ENCODE data around the gene COX20. TPM values are rescaled to one million over a fixed set of nuclear protein-coding genes. Genes with fewer than 3 reads are reported as not detected.

Gene COX20
- total and polyA plus RNA-seq, 2 of the 13 experiments (the other 11 are each of a cell fraction or from before 2014, with no cell fraction given), result 34.4 to 95.8 TPM

DNA sequence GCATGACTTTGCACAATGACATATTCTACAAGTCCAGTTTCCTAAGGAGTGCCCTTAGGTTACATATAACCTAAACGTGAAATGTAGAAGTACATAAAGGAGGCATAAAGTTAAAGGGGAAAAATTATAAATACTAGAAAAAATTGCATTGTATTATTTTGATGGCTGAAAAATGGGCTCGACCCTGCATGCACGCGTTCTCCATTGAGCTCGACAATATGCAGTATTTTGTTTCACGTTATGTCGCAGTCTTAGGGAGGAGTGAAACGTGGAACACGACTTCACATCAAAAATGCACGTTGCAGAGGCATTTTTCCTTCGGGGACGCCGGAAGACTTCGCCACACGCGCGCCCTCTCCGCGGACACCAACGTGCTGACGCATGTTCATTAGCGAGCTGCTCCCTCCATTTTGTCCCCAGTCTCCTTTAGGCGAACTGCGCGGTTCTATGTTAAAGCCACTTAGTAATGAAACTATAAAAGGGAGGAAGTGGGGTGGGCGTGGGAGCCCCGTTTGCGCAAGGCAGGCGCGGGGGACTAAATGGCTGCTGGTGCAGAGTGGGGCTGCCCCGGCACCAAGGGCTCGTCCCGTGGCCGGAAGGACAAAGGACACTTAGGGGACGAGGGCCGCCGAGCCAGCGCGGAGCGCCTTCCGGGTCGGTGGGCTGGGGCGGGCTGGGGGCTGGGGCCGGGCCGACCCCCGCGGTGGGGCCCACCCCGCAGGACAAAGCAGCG, 749 bp upstream of the COX20 start (continued):
- no peak for TF ChIP-seq DPF2 (CRISPR knock-in tag; IDR thresholded peaks at IDR 0.05; ENCODE audit: borderline replicate concordance, low read depth)
- peak; percentile 94 for TF ChIP-seq HDAC1 (CRISPR knock-in tag; IDR thresholded peaks at IDR 0.05)

DNA sequence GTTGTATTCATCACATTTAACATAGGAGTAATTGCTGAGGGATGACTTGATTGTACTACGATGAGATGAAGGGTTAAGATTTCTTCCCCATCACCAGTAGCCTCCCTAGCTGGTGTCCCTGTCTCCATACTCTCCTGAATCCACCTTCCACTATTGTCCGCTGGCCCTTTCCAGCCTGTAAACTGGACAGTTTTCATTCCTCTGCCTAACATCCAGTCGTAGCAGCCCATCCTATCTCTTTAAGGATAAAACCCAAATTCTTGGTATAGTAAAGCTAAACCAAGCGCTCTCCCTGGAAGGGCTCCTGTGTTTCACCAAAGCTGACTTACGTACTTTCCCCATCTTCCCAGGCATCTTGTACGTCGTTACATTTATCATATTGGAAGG, 670 bp downstream of the COX20 start:
- H3K9ac ChIP-seq (ENCODE audit: insufficient read depth, low read depth, low read length), result peak overlapping the region; percentile 97
- H3K4me2 ChIP-seq (ENCODE audit: low read depth, low read length), result peak overlapping the region; percentile 69
- H3K36me3 ChIP-seq (replicated peaks in 1 of 2; ENCODE audit: control insufficient read depth in 1 of 2, insufficient read depth in 2 of 2, low read length in 2 of 2), result no peaks in the 10 kb centered on the region; a peak in 3 of 5 replicates
- DNase-seq (ENCODE audit: low spot score), result peak; percentile 13
- no peak for FAIRE-seq
- peaks cover 54% of the 10 kb centered on the region for H3K79me2 ChIP-seq (ENCODE audit: insufficient read depth, low read length)
- no peaks in the 10 kb centered on the region for H3K9me3 ChIP-seq (ENCODE audit: low read length)
- in situ Hi-C loops (cut with HindIII; ENCODE audit: extremely low pct_ligation_motif_present, low pct_unique_long_range_greater_than_20kb), result no loop called here
- peak overlapping the region; percentile 73 to 98 (median 89) for H3K4me3 ChIP-seq (replicated peaks in 1 of 3; ENCODE audit: insufficient read depth in 1 of 3, low read depth in 2 of 3, low read length in 3 of 3)
- H3K27me3 ChIP-seq (ENCODE audit: control insufficient read depth in 1 of 2, insufficient read depth in 2 of 2, low read length in 2 of 2), result no peaks in the 10 kb centered on the region; a peak in 1 of 5 replicates
- BruUV-seq (replicated peaks), result TSS peak; percentile 61
- ChIA-PET POLR2A (interaction anchor here (0.8 to 10.1 kb wide), 8 partner anchors 15 to 225 kb away, joined by 3 to 163 read pairs (median 14); partner anchors contain the start of gene HNRNPU), CTCF (ENCODE audit: low intra/inter-chr PET ratio, low total read pairs) (no interaction called here)
- WGBS (ENCODE audit: low lambda C conversion rate), result under 1% methylated on average over 7 of the region's 7 CpGs
- peaks cover 38% of the 10 kb centered on the region for H4K20me1 ChIP-seq (ENCODE audit: insufficient read depth, low read length)
- peak overlapping the region; percentile 100 for H3K27ac ChIP-seq (ENCODE audit: extremely low read length, insufficient read depth, low read length)
- intact Hi-C loops (cut with micrococcal nuclease; ENCODE audit: unreplicated experiment), result loop anchor here (10.0 kb wide), 1 partner anchor 381 kb away; the partner anchor contains the start of gene ADSS2
- no peak overlapping the region for H2AFZ ChIP-seq (ENCODE audit: low read length)
- peaks cover 75% of the 10 kb centered on the region for H3K4me1 ChIP-seq (ENCODE audit: insufficient read depth, low read length)
- peak; percentile 6; the same call in 1 of the 3 replicates for ATAC-seq
- TF ChIP-seq, protein P1, sequence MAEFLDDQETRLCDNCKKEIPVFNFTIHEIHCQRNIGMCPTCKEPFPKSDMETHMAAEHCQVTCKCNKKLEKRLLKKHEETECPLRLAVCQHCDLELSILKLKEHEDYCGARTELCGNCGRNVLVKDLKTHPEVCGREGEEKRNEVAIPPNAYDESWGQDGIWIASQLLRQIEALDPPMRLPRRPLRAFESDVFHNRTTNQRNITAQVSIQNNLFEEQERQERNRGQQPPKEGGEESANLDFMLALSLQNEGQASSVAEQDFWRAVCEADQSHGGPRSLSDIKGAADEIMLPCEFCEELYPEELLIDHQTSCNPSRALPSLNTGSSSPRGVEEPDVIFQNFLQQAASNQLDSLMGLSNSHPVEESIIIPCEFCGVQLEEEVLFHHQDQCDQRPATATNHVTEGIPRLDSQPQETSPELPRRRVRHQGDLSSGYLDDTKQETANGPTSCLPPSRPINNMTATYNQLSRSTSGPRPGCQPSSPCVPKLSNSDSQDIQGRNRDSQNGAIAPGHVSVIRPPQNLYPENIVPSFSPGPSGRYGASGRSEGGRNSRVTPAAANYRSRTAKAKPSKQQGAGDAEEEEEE (CRISPR knock-in tag; IDR thresholded peaks at IDR 0.05; ENCODE audit: borderline replicate concordance), result no peak
- TF ChIP-seq PHB2 (IDR thresholded peaks at IDR 0.05; ENCODE audit: partially characterized antibody) (no peak), RBM22 (optimal IDR thresholded peaks at IDR 0.05; ENCODE audit: low read length) (peak; percentile 19), ZNF260 (CRISPR knock-in tag; IDR thresholded peaks at IDR 0.05; ENCODE audit: borderline replicate concordance, low read depth) (no peak), NFKBIZ (CRISPR knock-in tag; IDR thresholded peaks at IDR 0.05) (no peak), SCMH1 (CRISPR knock-in tag; IDR thresholded peaks at IDR 0.05; ENCODE audit: borderline replicate concordance) (no peak), DR1 (CRISPR knock-in tag; IDR thresholded peaks at IDR 0.05) (no peak)
- TF ChIP-seq, protein P2, sequence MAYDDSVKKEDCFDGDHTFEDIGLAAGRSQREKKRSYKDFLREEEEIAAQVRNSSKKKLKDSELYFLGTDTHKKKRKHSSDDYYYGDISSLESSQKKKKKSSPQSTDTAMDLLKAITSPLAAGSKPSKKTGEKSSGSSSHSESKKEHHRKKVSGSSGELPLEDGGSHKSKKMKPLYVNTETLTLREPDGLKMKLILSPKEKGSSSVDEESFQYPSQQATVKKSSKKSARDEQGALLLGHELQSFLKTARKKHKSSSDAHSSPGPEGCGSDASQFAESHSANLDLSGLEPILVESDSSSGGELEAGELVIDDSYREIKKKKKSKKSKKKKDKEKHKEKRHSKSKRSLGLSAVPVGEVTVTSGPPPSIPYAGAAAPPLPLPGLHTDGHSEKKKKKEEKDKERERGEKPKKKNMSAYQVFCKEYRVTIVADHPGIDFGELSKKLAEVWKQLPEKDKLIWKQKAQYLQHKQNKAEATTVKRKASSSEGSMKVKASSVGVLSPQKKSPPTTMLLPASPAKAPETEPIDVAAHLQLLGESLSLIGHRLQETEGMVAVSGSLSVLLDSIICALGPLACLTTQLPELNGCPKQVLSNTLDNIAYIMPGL (CRISPR knock-in tag; IDR thresholded peaks at IDR 0.05; ENCODE audit: borderline replicate concordance in 1 of 2, low read depth in 1 of 2), result peak in 1 of 2 experiments; percentile 11; a peak in 1 of 4 replicates
- TF ChIP-seq, protein P3, sequence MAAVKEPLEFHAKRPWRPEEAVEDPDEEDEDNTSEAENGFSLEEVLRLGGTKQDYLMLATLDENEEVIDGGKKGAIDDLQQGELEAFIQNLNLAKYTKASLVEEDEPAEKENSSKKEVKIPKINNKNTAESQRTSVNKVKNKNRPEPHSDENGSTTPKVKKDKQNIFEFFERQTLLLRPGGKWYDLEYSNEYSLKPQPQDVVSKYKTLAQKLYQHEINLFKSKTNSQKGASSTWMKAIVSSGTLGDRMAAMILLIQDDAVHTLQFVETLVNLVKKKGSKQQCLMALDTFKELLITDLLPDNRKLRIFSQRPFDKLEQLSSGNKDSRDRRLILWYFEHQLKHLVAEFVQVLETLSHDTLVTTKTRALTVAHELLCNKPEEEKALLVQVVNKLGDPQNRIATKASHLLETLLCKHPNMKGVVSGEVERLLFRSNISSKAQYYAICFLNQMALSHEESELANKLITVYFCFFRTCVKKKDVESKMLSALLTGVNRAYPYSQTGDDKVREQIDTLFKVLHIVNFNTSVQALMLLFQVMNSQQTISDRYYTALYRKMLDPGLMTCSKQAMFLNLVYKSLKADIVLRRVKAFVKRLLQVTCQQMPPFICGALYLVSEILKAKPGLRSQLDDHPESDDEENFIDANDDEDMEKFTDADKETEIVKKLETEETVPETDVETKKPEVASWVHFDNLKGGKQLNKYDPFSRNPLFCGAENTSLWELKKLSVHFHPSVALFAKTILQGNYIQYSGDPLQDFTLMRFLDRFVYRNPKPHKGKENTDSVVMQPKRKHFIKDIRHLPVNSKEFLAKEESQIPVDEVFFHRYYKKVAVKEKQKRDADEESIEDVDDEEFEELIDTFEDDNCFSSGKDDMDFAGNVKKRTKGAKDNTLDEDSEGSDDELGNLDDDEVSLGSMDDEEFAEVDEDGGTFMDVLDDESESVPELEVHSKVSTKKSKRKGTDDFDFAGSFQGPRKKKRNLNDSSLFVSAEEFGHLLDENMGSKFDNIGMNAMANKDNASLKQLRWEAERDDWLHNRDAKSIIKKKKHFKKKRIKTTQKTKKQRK (IDR thresholded peaks at IDR 0.05; ENCODE audit: low read length), result no peak

Measured in HepG2 (cell line).